GM12865 (cell line): ENCODE data around the gene AGFG1.

Experiments
- DNase-seq: peaks from one replicate; pipeline ENCODE4 v3.0.0; 2010; ENCODE audit warnings: low read depth
- H3K4me3 ChIP-seq: 2 replicates; pipeline ENCODE4 v1.5.1; 2011; ENCODE audit warnings: mild to moderate bottlenecking, low read depth, low read length, control low read depth
- CTCF ChIP-seq: IDR thresholded peaks from 2 replicates; pipeline ENCODE4 v1.5.1; 2011; ENCODE audit warnings: low read length, control low read depth, low read depth, inconsistent platforms; ENCODE audit not compliant: insufficient read depth; ENCODE audit errors: missing control alignments

AGFG1 gene

DNA sequence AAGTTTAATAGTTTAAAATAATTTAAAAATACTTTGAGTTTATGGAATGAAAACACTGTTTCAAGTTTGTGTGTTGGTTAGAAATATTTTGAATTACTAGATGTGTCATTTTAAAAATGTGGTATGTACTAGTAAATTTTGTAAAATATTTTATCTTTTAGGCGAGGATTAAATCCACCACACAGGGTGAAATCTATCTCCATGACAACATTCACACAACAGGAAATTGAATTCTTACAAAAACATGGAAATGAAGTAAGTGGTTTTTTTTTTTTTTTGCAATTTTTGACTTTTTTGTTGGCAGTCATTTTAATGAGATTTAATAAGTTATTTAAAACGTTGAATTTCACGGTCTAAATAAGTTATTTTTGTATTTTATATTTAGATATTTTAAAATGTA, 19.4 kb downstream of the AGFG1 start:
- DNase-seq, result no peak
- no peak overlapping the region for H3K4me3 ChIP-seq
- TF ChIP-seq CTCF, result no peak

GRCh38 chr2:227493524-227493923, 21.6 kb downstream of the AGFG1 start:
- no peak for DNase-seq
- no peak for TF ChIP-seq CTCF

DNA sequence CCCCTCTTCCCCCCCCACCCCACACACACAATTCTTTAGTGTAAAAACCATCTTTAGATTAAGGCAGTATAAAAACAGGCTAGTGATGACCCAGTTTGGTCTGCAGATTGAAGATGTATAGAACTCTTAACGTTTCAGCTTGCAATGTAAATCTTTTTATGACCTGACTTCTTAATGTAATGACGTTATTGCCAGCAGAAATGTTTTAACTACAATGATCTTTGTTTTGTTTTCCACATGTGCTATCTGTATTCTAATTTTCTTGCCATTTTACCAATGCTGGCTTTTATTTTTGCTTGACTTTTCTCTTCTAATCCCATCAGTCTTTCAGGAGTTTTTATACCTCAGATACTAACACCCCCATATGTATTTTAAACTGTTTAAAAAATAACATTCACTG, 25.2 kb downstream of the AGFG1 start:
- TF ChIP-seq CTCF, result no peak
- no peak for DNase-seq
- H3K4me3 ChIP-seq, result no peak overlapping the region

More at GRCh38 chr2:227493524-227493923, 21.6 kb downstream of the AGFG1 start:
- no peak overlapping the region for H3K4me3 ChIP-seq

DNA sequence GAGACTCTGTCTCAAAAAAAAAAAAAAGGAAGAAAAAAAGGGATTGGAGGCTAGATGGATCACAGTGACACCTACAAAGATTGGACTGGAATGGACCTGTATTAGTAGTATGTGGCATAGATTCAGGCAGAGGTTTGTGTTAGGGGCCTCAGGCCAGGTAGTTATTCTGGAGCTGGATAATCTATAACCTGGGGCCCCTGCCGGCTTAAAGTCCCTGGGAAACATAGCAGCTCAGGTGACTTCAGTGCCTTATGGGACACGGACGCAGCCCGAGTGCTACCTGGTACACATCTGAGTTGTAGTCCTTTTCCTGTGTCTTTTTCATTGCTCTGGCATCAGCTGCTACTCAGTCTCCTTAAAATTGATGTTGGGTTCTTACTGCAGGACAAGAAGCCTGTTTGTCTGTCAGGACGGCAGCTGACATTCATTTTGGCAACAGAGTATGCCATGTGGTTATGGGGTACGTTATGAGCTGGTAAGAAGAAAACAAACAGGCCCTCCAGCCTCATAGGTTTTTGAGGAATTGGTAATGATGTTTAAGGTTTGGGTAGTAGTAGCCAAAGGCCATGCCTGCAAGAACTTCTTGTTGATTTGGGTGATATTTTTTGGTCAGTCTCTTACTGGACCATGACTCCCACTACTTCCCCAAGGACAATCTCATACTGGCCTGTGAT, 27.8 kb downstream of the AGFG1 start:
- DNase-seq, result no peak
- TF ChIP-seq CTCF, result no peak
- no peak overlapping the region for H3K4me3 ChIP-seq

DNA sequence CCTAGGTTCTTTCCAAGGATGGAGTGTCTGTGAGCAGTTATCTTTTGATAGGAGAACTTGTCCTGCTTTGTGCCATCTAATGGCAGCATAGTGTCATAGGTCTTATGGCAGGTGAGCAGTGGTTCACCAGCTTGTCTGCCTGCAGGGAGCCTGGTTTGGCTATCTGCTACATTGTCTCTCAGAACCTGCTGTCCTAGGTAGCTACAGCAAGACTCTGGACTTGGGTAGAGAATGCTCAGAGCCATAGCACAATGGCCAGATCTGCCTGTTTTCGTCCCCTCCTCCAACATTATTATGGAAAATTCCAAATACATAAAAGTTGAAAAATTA, 28.3 kb downstream of the AGFG1 start:
- no peak for TF ChIP-seq CTCF
- DNase-seq, result no peak
- no peak overlapping the region for H3K4me3 ChIP-seq

DNA sequence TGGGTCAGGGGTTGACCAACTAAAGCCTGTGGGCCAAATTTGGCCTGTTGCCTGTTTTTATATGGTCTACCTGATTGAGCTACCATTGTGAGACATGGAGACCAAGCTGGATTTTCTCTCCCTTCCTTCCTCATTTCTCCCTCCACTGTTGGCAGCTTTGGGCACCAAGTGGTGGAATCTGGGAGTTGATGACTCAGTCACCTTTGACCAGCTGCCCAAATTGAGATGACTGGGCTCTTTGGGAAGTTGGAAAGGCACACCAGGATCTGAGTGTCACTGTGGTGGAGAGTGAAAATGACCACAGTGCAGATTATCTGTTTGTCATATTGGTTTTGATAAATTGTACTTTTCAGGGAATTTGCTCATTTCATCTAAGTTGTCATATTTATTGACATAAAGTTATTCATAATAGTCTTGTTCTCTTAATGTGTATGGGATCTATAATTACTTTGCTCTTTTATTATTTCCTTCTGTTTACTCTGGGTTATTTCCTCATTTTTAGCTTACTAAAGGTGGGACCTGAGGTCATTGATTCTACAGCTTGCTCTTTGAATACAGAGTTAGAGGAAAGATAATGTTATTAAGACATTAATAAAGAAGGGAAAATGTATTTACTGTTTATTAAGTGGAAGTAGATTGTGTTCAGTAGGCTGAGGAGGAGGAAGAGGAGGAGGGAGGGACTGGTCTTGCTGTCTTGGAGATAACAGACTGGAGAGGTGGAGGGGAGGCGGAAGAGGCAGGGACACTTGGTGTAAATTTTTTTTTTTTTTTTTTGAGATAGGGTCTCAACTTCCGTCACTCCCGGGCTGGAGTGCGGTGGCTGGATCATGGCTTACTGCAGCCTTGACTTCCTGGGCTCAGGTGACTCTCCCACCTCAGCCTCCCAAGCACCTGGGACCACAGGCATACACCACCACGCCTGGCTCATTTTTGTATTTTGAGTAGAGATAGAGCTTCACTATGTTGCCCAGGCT, 31.8 kb downstream of the AGFG1 start:
- TF ChIP-seq CTCF, result no peak
- no peak overlapping the region for H3K4me3 ChIP-seq
- DNase-seq, result no peak
